GM20431 (cell line): ENCODE measurements around the gene MTOR.
"Not testable (repeated sequence)": the region's sequence is repeated elsewhere in the genome, so short reads cannot be mapped to it uniquely, and the experiment has no call there.

Source experiments
- in situ Hi-C: fragments of 300-500 bp; cut with MseI, MboI; formaldehyde crosslinking; loops from one replicate; pipeline ENCODE4 v1.15.0; 2020; ENCODE audit warnings: low sequenced_read_pairs; ENCODE audit not compliant: unreplicated experiment

The MTOR gene

GRCh38 chr1:11262171-11263049 lies at the start of gene MTOR:
Gene MTOR, minus strand, starts transcription at chr1:11262551. Its CDS starts 3,142 bp downstream, at chr1:11259409.
- in situ Hi-C loops, result no loop called here

GRCh38 chr1:11309385-11309784 lies 47.0 kb upstream of the MTOR start:
- in situ Hi-C loops, result loop anchor here (25.0 kb wide), 1 partner anchor 328 kb away; no protein-coding TSS in a partner anchor

DNA sequence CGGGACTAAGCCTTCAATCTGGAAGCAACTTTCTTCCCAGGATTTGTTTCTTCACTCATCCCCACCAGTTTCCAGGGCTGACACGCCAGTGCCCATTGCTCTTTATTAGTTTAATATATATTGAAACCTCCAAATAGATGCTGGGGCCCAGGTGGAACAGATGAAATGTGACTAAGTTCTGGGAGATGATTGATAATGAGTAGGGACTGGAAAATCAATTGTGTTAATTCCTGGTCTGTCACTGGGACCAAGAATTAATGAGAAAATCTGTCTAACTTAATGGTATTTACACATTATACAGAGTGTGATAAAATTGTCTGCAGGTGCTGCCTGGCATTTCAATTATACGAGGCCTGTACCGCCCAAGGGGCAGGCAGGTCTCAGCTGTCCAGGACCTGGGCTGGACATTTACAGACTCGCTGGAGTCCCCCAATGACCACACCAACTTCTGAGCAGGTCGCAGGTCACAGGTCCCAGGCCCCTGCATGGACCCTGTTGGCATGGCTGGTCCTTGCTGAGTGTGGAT lies 46.4 kb upstream of the MTOR start:
- in situ Hi-C loops, result loop anchor here (25.0 kb wide), 1 partner anchor 329 kb away; no protein-coding TSS in a partner anchor

DNA sequence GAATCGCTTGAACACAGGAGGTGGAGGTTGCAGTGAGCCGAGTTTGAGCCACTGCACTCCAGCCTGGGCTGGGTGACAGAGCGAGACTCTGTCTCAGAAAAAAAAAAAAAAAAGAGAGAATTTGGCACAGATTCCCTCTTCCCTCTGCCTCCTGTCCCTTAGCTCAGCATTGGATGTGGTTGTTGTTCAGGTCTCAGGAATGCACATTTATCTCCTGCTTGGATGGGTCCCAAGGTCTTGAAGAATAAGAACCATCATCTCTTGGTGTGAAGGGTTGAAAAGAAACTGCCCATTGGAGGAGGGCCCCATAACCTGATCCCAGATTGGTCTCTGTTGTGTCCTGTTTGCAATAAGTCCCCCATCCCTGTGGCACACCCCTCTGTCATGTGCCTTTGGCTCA lies 45.5 kb upstream of the MTOR start:
- in situ Hi-C loops, result loop anchor here (25.0 kb wide), 1 partner anchor 329 kb away; no protein-coding TSS in a partner anchor

DNA sequence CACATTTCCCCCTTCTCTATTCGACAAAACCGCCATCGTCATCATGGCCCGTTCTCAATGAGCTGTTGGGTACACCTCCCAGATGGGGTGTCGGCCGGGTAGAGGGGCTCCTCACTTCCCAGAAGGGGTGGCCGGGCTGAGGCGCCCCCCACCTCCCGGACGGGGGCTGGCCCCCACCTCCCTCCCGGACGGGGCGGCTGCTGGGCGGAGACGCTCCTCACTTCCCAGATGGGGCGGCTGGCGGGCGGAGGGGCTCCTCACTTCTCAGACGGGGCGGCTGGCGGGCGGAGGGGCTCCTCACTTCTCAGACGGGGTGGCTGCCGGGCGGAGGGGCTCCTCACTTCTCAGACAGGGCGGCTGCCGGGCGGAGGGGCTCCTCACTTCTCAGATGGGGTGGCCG lies 43.2 kb upstream of the MTOR start:
- in situ Hi-C loops, result loop anchor here (25.0 kb wide), 1 partner anchor 332 kb away; no protein-coding TSS in a partner anchor

- in situ Hi-C loops, result loop anchor here (25.0 kb wide), 1 partner anchor 335 kb away; no protein-coding TSS in a partner anchor
Measured at GRCh38 chr1:11302366-11302765, 40.0 kb upstream of the MTOR start.

DNA sequence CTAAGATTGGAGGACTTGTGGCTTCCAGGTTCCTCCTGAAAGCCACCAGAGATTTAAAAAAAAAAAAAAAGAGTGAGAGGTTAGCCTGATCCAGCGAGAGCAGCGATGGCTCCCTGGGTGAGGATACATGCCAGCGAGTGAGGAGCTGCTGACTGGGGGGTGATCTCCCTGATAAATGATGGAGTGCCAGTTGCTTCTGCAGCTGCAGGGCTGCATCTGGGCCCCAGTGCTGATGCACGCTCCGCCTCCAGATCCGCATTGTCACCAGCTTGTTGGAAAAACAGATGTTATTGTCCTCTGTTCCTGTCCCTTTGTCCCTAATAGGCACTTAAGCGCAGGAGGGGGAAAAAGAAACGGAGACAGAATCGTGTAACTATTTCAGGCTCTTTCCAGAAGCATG lies 39.2 kb upstream of the MTOR start:
- in situ Hi-C loops, result loop anchor here (25.0 kb wide), 1 partner anchor 336 kb away; no protein-coding TSS in a partner anchor

- in situ Hi-C loops, result no loop called here
Measured at GRCh38 chr1:11299225-11299574, 36.8 kb upstream of the MTOR start.

DNA sequence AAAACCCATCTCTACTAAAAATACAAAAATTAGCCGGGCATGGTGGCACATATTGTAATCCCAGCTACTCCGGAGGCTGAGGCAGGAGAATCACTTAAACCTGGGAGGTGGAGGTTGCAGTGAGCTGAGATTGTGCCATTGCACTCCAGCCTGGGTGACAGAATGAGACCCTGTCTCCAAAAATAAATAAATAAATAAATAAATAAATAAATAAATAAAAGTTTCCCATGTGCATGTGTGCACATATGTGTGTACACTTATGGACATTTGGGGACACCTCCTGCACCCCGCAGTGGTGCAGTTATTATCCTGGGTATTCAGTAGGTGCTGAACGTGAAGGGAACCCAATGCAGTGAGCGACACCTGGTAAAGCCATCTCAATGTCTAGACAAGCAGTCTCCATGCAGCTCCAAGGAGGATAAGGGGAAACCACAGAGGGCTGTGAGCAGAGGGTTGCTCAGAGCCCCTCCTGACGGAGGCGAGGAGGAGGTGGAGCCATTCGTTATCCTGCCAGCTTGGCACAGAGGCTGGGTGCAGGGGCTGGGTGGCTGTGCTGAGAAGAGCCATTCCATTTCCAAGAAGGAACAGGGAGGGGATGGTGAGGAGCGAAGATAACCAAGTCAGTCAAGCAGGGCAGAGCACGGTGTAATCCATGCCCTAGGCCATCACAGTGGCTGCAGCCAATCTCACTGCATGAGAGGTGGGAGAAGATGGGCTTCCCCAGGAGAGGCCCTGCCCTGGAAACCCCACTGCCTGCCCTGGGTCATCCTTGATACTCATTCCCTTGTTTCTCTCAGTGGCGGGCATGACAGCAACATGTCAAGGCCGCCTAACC lies 36.3 kb upstream of the MTOR start:
- in situ Hi-C loops, result no loop called here

DNA sequence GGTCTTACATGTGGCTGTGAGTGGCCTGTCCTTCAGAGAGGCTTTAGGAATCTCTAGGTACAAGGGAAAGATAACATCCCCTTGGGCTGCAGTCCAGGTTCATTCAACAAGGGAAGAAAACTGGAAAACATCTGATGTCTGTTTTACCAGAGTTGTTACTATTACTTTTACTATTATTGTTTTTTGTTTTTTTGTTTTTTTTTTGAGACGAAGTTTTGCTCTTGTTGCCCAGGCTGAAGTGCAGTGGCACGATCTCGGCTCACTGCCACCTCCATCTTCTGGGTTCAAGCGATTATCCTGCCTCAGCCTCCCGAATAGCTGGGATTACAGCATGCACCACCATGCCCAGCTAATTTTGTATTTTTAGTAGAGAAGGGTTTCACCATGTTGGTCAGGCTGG lies 35.4 kb upstream of the MTOR start:
- in situ Hi-C loops, result not testable (repeated sequence)

DNA sequence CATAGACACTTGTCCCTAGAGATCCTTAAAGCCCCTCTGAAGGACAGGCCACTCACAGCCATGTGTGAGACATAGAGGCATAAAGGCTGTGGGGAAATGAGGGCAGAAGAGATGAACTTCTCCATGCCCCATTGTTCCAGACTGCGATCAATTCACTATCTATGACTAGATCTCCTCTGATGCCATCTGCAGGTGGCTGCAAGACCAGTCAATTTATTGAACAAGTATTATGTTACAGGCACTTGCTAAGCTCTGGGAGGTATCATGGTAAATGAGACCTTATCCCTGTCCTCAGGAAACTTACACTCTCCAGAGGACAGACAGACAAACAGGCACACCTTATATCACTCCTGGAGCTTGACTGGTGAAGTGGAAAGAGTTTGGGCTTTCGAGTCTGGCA lies 33.6 kb upstream of the MTOR start:
- in situ Hi-C loops, result no loop called here

DNA sequence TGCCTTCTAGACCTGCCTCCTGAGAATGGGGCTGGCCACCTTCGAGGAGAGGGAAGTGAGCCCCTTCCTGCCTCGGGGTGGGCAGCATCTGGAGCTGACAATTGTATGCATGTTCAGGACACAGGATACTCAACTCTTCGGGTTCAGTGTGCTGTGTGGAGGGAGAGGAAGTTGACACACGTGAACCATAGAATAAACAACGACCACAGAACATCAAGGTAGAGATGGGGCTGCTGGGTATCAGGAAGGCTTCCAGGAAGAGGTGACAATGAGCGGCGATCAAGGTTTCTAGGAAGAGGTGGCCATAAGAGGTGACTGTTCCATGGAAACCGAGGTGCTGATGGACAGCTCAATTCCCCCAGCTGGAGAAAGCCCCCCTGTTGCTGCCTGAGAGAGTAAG lies 32.6 kb upstream of the MTOR start:
- in situ Hi-C loops, result no loop called here

DNA sequence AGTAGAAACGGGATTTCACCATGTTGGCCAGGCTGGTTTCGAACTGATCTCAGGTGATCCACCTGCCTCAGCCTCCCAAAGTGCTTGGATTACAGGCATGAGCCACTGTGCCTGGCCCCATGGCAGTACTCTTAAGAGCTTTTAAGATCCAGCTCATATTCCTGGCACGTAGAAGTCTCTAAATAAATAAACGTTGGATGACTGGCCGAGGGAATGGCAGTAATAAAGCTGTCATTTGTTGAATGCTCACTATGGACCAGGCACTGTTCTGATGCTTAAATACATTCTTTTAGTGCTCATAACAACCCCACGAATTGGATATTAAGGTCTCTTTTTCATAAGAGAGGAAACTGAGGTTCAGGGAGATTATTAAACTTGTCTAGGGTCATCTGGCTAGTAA lies 31.5 kb upstream of the MTOR start:
- in situ Hi-C loops, result no loop called here

- in situ Hi-C loops, result no loop called here
Measured at GRCh38 chr1:11291049-11291448, 28.7 kb upstream of the MTOR start.

GRCh38 chr1:11289064-11289463 lies 26.7 kb upstream of the MTOR start:
- in situ Hi-C loops, result no loop called here

GRCh38 chr1:11286735-11287410 lies 24.5 kb upstream of the MTOR start:
- in situ Hi-C loops, result no loop called here

DNA sequence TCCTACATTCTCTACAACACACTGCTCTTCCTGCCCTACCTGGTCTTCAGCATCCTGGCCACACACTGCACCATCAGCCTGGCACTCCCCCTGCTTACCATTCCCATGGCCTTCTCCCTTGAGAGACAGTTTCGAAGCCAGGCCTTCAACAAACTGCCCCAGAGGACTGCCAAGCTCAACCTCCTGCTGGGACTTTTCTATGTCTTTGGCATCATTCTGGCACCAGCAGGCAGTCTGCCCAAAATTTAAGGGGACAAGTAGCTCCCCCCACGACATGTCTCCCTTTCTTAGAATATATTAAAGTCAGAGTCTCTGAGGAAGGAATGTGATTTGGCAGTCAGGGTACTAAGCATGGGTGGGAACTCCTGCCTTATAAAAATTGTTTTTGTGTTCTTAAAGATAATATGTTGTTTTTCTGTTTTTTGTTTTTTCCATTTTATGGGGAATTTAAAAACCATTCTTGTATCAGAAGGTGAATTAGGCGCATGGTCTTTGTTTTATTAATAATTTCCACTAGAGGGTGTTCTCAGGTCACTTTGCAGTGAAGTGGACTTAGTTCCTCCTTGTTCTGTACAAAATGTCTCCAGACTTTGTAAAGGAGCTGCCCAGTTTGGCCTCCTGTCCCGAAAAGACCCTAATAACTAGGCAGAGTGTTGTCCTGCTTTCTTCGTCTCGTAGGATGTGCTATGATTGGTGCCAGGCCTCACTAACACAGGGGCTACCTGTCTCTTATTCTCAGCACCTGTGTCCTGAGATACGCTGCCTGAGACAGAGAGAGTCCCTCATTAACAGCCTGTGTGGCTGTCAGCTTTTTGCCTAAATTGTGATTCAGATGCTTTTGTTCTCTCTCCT lies 23.8 kb upstream of the MTOR start:
- in situ Hi-C loops, result no loop called here

GRCh38 chr1:11284784-11285183 lies 22.4 kb upstream of the MTOR start:
- in situ Hi-C loops, result no loop called here

DNA sequence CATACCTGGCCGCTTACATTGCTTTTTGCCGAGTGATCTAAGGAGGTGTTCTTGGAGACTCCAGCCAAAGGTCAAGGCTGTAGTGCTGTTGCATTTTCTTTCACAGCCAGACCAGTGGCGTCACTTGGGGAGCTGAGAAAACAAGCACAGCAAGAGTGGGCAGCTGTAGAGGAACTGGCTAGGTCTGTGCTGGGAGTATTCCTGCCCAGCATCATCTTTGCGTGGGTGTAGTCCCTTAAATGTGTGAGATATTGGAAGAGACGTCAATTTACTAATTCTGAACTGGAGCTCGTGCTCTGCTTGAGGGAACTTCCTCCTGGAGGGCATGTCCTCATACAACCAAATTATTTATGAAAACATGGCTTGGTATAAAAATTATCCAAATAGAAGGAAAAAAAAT lies 20.8 kb upstream of the MTOR start:
- in situ Hi-C loops, result no loop called here
